Middle frontal gyrus (tissue), 1 donor: Measurements from ENCODE around the gene TMEM258.

Source experiments
- DNase-seq: peaks from one replicate; pipeline ENCODE4 v3.0.0-alpha.2; 2015; ENCODE audit warnings: low spot score; ENCODE audit errors: extremely low spot score

TMEM258 gene

DNA sequence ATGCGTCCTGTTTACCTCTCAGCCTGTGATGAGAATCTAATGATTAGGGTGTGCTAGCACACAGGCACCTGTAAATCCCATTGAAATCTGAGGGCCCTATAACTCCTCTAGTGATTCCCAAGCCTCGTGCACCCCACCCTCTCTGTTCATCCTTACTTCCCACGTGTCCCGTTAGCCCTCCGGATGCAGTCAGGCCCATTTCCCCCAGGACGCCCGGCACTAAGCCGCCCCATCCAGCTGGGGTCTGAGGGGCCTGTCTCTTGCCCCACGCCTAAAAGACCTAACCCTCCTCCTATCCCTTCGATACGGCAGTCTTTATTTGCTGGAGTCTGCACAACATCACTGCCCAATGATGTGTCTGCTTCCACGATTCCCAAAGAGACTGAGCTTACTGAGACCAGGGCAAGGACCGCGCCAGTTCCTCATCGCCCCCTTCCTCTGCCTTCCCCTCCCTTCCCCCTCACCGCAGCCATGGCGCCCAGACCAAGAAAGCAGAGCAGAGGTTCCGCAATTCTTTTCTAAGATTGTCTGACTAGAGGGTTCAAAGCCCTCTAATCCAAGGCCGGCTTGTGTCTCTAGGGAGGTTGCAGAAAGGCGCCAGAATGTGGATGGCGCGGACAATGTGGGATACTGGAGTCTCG is 34.7 kb upstream of the TMEM258 start:
- DNase-seq: no peak

DNA sequence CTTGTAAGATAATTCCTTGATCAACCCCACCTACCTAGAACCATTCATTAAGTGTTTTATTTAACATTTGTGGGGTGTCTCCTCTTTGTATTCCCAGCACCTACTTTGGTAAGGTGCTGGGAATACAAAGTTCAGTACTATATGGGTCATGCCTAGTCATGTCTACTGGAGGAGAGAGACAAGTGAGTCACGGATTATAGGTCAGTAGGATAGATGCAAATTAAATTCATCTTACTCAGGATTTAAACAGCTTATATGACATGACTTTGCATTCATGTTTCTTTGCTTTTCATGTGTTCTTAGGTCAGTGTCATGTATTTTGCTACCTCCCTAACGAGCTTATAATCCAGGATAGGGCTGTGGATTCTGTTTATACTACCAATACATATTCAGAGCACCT is 27.8 kb upstream of the TMEM258 start:
- DNase-seq: no peak

DNA sequence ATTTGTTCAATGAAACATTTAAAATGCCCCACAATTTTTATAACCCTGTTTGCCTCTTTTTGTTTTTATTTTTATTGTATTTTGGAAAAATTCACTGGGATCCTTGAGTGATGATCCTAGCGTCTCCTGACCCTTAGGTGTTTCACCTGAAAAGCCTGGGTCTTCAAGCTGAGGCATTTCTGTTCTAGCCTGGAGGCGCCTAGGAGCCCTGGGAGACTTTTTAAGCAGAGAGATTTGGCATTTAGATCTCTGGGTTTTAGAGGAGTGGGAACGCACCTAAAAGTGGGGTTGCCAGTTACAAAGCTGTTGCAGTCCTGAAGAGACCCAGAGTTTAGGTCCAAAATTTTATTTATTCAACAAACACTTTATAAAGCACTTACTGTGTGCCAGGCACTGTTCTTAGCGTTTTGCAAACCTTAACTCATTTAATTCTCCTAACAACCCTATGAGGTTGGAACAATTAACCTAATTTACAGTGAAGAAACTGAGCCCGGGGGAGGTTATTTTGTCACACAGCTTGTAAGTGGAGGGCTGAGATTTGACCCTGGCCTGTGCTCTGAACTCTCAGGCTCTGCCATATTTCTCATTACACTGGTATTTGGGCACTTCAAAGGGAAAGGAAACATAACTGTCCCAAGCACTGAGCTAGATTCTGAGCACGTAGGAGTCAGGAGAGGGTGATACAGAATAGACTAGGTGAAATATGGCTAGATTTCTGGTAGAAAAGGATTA is 25.2 kb upstream of the TMEM258 start:
- DNase-seq: no peak

GRCh38 chr11:61816736-61817455 is 24.5 kb upstream of the TMEM258 start, which contains the start of gene FADS1:
Gene FADS1, minus strand, starts transcription at chr11:61817003. Its CDS starts 74 bp downstream, at chr11:61816929.
- DNase-seq: peak; percentile 94

GRCh38 chr11:61815790-61816735 is 23.7 kb upstream of the TMEM258 start:
- DNase-seq: no peak

GRCh38 chr11:61814958-61815789 is 22.8 kb upstream of the TMEM258 start:
- DNase-seq: peak; percentile 94

GRCh38 chr11:61814247-61814957 is 22.0 kb upstream of the TMEM258 start:
- no peak for DNase-seq

DNA sequence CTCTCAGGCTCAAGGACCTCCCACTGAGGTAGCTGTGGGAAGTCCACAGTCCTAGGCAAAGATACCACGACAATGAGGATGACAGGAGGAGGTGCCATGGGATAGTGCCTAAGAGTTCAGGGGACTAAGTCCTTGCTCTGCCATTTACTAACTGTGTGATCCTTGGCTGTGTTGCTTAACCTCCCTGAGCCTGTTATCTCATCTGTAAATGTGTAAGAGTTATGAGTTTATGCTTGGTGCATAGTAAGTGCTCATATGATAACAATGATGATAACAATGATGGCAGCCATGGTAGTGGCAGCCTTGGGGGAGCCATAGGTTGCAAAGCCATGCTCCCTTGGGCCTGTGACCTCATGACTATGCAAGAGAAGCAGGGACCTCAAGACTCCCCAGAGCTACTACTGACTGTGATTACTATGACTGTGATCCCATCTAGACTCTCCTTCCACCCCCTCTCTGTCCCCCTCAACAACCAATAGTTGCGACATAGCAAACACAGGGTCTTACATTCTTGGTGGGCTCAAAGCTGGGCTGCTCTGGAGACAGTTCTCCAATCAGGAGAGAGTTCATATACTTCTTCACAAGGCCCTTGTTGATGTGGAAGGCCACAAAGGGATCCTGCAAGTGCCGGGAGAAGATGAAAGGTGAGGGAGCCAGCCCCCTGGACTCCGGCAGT is 20.5 kb upstream of the TMEM258 start:
- no peak for DNase-seq

- no peak for DNase-seq
These were observed 19.4 kb upstream of the TMEM258 start for GRCh38 chr11:61811831-61812230.

- DNase-seq: no peak
These were observed 18.3 kb upstream of the TMEM258 start for GRCh38 chr11:61810671-61811175.

- DNase-seq: no peak
These were observed 14.4 kb upstream of the TMEM258 start for GRCh38 chr11:61806785-61807184.

DNA sequence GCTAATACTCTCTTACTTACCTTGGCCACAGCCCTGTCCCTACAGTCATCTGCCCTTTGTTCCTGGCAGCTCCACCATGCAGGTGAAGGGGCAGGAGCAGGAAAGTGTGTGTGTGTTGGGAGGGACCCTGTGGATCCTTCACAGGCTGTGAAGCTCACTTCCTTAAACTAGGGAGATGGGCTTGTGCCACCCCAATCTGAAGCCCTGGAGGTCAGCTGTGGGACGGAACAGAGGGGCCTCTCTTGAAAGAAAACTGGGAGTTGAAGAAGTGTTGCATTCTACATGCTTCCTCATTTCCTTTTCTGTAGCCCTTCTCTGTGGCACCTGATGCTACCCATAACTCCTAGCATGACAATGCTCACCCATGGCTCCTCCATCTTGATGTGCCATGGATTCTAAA is 12.7 kb upstream of the TMEM258 start:
- no peak for DNase-seq

DNA sequence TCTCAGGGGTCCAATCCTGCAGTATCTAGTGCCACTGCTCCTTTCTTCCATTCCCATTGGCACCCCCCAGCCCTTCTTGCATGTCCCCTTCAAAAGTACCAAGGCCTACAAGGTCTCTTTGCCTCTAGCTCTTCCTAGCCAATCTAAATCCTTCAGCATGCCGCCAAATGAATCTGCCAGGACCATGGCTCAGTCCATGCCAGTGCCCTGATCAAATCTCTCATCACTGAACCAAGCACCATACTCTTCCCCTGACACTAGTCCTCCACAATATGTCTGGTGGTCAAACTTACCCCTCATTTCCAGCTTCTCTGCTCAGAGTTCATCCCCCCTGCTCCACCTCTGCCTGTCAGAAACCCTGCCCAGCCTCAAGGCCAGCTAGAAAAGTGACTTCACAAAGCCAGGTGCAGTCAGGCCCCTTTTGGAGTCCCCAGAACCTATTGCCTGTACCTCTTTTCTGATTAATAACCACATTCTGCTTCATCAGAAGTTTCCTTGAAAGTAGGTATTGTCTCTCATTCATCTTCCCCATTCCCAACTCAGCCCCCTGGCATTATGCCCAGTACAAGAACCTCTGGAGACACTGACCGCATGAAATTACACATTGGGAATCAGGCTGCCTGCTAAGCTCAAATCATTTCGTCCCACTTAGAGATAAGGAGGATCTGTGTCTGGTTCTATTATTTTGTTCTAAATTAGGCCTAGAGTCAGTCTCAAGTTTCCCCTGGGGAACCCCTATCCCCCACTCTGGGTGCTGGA is 11.7 kb upstream of the TMEM258 start:
- DNase-seq: no peak

- no peak for DNase-seq
These were observed 10.2 kb upstream of the TMEM258 start for GRCh38 chr11:61802605-61803004.

- DNase-seq: no peak
These were observed 8.2 kb upstream of the TMEM258 start for GRCh38 chr11:61800331-61801281.

GRCh38 chr11:61799665-61800284 is 7.4 kb upstream of the TMEM258 start:
- no peak for DNase-seq
